Cardiac muscle cell (in vitro differentiated cells and primary cell): ENCODE data around the gene TPP1. TPM values are rescaled to one million over a fixed set of nuclear protein-coding genes. Genes with fewer than 3 reads are reported as not detected.
A peak's percentile ranks its signal among the peaks of the same experiment; 100 is the strongest.

ENCODE experiments used
- DNase-seq, 2 donors: peaks; one replicate each; pipeline versions ENCODE4 v3.0.0 to v3.0.0-alpha.2; 2010 to 2017; ENCODE audit warnings: low read depth in 1 of 2, low spot score in 1 of 2
- H3K27ac ChIP-seq: fragments of 200-600 bp; sonication (generic); 2 replicates; pipeline ENCODE4 v1.5.1; 2016
- H3K27me3 ChIP-seq: fragments of 200-600 bp; sonication (generic); 2 replicates; pipeline ENCODE4 v1.6.0; 2016; ENCODE audit warnings: control low read depth
- H3K36me3 ChIP-seq: fragments of 200-600 bp; sonication (generic); 2 replicates; pipeline ENCODE4 v1.5.1; 2016; ENCODE audit warnings: control low read depth
- H3K4me1 ChIP-seq: fragments of 200-600 bp; sonication (generic); 2 replicates; pipeline ENCODE4 v1.8.1; 2017; ENCODE audit warnings: low read depth, mild to moderate bottlenecking, mixed run types
- H3K4me3 ChIP-seq: fragments of 200-600 bp; sonication (generic); 2 replicates; pipeline ENCODE4 v1.5.1; 2016; ENCODE audit warnings: mild to moderate bottlenecking
- H3K9me3 ChIP-seq: fragments of 200-600 bp; sonication (generic); 2 replicates; pipeline ENCODE4 v1.5.1; 2017; ENCODE audit warnings: low read depth, mild to moderate bottlenecking, control low read depth
- polyA plus RNA-seq: library from polyadenylated mRNA; unstranded; fragments of >200 nt; fragmentation: Nextera tagmentation; extraction: Ambion mirVana; gene quantifications from 2 replicates; pipeline ENCODE4 v1.2.1, GENCODE V29; 2016
- total RNA-seq: library from RNA; depleted of rRNA; stranded (reverse); fragments of >200 nt; gene quantifications from 2 replicates; pipeline ENCODE4 v1.2.3, GENCODE V29; 2016
- TF ChIP-seq, protein P1 (sequence below): IDR thresholded peaks from 2 replicates; pipeline ENCODE4 v1.5.1; 2012; ENCODE audit warnings: low read depth, mild to moderate bottlenecking, low read length

TPP1 gene
- total and polyA plus RNA-seq, 2 experiments from 2014 or later, result 13.2 to 28.0 TPM

DNA sequence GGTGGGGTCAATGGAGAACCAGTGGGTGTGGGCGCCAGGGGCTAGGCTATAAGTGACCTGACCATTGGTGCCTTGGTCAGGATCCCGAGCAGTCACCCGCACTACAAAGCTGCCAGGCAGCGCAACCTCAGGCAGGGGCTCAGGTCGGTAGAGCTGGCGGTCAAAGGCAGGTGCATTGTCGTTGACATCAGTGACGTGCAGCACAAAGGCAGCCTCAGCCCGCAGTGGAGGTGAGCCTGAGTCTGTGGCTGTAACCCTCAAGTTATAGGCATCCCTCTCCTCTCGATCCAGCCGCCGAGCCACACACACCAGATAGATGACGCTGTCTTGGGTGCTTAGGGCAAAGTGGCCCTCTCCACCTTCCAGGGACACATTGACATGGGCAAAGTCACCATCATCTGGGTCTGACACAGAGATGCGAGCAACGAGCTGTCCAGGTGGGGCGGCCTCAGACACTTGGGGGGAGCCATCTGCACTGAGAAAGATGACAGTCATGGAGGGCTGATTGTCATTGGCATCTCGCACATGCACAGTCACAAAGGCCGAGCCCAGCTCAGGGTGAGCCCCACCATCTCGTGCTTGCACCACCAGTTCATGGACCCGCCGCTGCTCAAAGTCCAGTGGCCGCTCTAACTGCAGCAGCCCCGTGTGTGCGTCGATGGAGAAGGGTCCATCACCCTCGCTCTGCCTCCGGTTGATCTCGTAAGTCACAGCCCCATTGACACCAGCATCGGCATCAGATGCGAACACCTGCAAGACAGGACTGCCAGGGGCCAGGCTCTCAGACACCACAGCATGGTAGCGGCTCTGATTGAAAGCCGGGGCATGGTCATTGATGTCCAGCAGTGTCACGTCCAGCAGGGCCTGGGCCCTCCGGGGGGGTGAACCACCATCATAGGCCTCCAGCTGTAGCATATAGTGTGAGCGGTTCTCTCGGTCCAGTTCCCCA lies 21.1 kb upstream of the TPP1 start:
- H3K27me3 ChIP-seq, result no peaks in the 10 kb centered on the region
- no peaks in the 10 kb centered on the region for H3K36me3 ChIP-seq
- H3K4me1 ChIP-seq, result no peaks in the 10 kb centered on the region
- TF ChIP-seq, protein P1, sequence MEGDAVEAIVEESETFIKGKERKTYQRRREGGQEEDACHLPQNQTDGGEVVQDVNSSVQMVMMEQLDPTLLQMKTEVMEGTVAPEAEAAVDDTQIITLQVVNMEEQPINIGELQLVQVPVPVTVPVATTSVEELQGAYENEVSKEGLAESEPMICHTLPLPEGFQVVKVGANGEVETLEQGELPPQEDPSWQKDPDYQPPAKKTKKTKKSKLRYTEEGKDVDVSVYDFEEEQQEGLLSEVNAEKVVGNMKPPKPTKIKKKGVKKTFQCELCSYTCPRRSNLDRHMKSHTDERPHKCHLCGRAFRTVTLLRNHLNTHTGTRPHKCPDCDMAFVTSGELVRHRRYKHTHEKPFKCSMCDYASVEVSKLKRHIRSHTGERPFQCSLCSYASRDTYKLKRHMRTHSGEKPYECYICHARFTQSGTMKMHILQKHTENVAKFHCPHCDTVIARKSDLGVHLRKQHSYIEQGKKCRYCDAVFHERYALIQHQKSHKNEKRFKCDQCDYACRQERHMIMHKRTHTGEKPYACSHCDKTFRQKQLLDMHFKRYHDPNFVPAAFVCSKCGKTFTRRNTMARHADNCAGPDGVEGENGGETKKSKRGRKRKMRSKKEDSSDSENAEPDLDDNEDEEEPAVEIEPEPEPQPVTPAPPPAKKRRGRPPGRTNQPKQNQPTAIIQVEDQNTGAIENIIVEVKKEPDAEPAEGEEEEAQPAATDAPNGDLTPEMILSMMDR, result no peak
- H3K27ac ChIP-seq, result no peak overlapping the region
- no peak for DNase-seq
- no peak overlapping the region for H3K4me3 ChIP-seq
- H3K9me3 ChIP-seq, result no peaks in the 10 kb centered on the region

DNA sequence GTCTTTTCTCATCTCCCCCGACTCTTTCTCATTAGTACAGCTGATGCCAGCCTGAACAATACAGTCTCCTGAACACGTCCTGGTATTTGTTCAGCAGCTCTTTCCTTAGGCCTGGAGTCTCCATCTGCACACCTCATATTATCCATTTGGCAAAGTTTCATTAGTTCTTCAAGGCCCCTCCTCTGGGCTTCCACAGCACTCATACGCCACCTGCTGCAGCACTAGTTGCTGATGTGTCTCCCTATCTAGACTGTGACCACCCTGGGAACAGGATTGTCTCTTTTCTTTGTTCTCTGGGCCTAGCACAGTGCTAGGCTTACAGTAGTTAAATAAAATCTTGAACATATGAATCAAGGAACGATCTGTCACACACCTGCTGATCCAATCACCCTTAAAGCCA lies 19.2 kb upstream of the TPP1 start:
- TF ChIP-seq, protein P1, result no peak
- H3K27ac ChIP-seq, result no peak overlapping the region
- no peaks in the 10 kb centered on the region for H3K27me3 ChIP-seq
- H3K4me1 ChIP-seq, result peaks cover 6% of the 10 kb centered on the region
- H3K4me3 ChIP-seq, result no peak overlapping the region
- peaks cover under 1% of the 10 kb centered on the region for H3K36me3 ChIP-seq
- DNase-seq, result no peak
- H3K9me3 ChIP-seq, result no peaks in the 10 kb centered on the region

DNA sequence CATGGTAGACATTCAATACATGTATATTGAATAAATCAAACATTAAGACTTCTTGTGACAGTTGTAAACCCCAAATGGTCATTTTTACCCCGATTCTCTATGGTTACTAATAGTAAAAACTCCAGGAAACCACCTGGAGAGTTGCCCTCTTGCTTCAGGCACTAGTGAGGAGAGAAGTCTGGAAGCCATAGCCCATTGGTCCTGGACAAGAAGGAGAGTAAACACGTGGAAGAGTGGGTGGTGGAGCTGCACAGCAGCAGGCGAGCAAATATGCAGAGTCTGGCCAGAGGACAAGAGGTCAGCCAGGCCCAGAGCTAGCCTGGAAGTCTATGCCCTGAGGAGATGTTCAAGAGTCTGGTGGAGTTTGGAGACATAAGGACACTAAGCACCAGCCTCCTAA lies 18.6 kb upstream of the TPP1 start:
- TF ChIP-seq, protein P1, result no peak
- no peaks in the 10 kb centered on the region for H3K9me3 ChIP-seq
- H3K36me3 ChIP-seq, result peaks cover 6% of the 10 kb centered on the region
- peaks cover 8% of the 10 kb centered on the region for H3K4me1 ChIP-seq
- H3K27me3 ChIP-seq, result no peaks in the 10 kb centered on the region
- no peak overlapping the region for H3K27ac ChIP-seq
- DNase-seq, result peak in 1 of 2 donors; percentile 48
- no peak overlapping the region for H3K4me3 ChIP-seq

DNA sequence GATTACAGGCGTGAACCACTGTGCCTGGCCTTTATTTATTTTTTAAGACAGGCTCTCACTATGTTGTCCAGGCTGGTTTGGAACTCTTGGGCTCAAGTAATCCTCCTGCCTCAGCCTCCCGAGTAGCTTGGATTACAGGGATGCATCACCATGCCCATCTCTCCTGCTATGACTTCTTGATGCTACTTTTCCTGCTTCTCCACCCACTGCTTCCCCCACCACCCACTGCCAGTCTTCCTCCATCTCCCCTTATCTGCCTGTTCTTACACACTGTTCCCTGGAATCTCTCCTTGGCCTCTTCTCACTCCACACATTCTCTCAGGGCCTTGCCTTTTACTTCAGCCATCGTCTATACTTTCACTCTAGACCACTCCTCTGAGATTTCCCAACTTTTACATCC lies 17.3 kb upstream of the TPP1 start:
- Histone ChIP-seq H3K4me3 (no peak overlapping the region), H3K36me3 (peaks cover 13% of the 10 kb centered on the region), H3K27ac (no peak overlapping the region), H3K9me3 (no peaks in the 10 kb centered on the region), H3K27me3 (peaks cover 10% of the 10 kb centered on the region), H3K4me1 (peaks cover 8% of the 10 kb centered on the region)
- TF ChIP-seq, protein P1, result no peak
- no peak for DNase-seq

DNA sequence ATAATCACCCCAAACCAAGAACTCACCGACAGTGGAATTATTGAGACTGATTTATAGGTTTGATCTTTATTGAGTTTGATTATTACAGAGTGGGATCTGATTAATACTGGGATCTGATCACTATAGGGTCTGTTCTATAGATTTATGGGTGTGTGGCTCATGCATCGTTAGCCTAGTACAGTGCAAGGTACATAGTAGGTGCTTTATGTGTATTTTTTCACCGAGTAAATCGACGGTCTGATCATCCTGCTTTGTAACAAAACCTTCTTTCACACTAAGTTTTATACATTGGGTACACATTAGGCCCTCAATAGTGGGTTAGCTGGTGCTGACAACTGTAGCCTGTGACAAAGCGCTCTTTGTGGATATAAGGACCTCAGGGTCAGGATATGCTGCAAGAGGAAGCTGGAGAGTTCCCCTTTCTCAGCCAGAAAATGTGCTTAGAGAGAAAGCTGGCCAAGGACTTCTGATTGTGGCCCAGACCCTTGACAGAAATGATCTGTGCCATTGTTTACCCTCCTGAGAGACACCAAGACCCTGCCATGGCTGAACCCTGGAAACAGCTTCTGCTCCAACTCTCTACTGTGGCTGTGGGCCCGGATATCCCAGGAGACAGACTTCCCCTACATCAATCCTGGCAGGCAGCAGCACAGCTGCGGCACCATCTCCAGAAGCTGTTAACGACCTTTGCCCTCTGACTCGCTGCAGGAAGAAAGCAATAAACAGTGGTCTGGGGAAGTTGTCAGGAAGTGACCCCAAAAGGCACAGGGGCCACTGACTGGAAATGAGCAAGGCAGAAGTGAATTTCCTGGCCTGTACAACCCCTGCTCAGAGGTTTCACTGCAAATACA lies 16.1 kb upstream of the TPP1 start:
- Histone ChIP-seq H3K36me3 (peaks cover 15% of the 10 kb centered on the region), H3K27me3 (peaks cover 22% of the 10 kb centered on the region), H3K27ac (peak overlapping the region; percentile 64), H3K4me1 (peaks cover 8% of the 10 kb centered on the region), H3K4me3 (no peak overlapping the region), H3K9me3 (no peaks in the 10 kb centered on the region)
- TF ChIP-seq, protein P1, result no peak
- peak in 1 of 2 donors; percentile 70 for DNase-seq
